ENCODE measurements around the gene STX4.

STX4 gene

GRCh38 chr16:30992276-30992780, 41.0 kb upstream of the STX4 start:
- no peak for TF ChIP-seq CTCF (IDR thresholded peaks at IDR 0.05; ENCODE audit: low read depth, low read length)
- no peak for DNase-seq
- Histone ChIP-seq H3K9me3 (ENCODE audit: severe bottlenecking) (no peaks in the 10 kb centered on the region), H3K27me3 (ENCODE audit: insufficient read depth, low read depth, severe bottlenecking) (no peaks in the 10 kb centered on the region), H3K36me3 (peaks cover 4% of the 10 kb centered on the region), H3K4me3 (ENCODE audit: low read depth, low read length) (no peak overlapping the region), H3K27ac (no peak overlapping the region)

- no peak for DNase-seq
- Histone ChIP-seq H3K27ac (no peak overlapping the region), H3K36me3 (no peaks in the 10 kb centered on the region; the same call in 1 of the 2 replicates), H3K27me3 (ENCODE audit: insufficient read depth, low read depth, severe bottlenecking) (no peaks in the 10 kb centered on the region), H3K9me3 (ENCODE audit: severe bottlenecking) (no peaks in the 10 kb centered on the region), H3K4me3 (ENCODE audit: low read depth, low read length) (no peak overlapping the region)
- no peak for TF ChIP-seq CTCF (IDR thresholded peaks at IDR 0.05; ENCODE audit: low read depth, low read length)
Observed at GRCh38 chr16:30992931-30993816, 40.2 kb upstream of the STX4 start.

GRCh38 chr16:30995927-30996323, 37.4 kb upstream of the STX4 start:
- peaks cover 4% of the 10 kb centered on the region for H3K36me3 ChIP-seq
- H3K27me3 ChIP-seq (ENCODE audit: insufficient read depth, low read depth, severe bottlenecking), result no peaks in the 10 kb centered on the region
- no peak for DNase-seq
- H3K9me3 ChIP-seq (ENCODE audit: severe bottlenecking), result no peaks in the 10 kb centered on the region
- H3K27ac ChIP-seq, result no peak overlapping the region
- H3K4me3 ChIP-seq (ENCODE audit: low read depth, low read length), result no peak overlapping the region
- no peak for TF ChIP-seq CTCF (IDR thresholded peaks at IDR 0.05; ENCODE audit: low read depth, low read length)

- no peak for TF ChIP-seq CTCF (IDR thresholded peaks at IDR 0.05; ENCODE audit: low read depth, low read length)
- Histone ChIP-seq H3K9me3 (ENCODE audit: severe bottlenecking) (no peaks in the 10 kb centered on the region), H3K27me3 (ENCODE audit: insufficient read depth, low read depth, severe bottlenecking) (no peaks in the 10 kb centered on the region), H3K27ac (no peak overlapping the region), H3K36me3 (peaks cover 4% of the 10 kb centered on the region), H3K4me3 (ENCODE audit: low read depth, low read length) (no peak overlapping the region)
- DNase-seq, result no peak
Observed at GRCh38 chr16:30996324-30996984, 36.9 kb upstream of the STX4 start.

GRCh38 chr16:30996985-30997724, 36.2 kb upstream of the STX4 start:
- TF ChIP-seq CTCF (IDR thresholded peaks at IDR 0.05; ENCODE audit: low read depth, low read length), result no peak
- DNase-seq, result no peak
- Histone ChIP-seq H3K9me3 (ENCODE audit: severe bottlenecking) (no peaks in the 10 kb centered on the region), H3K27ac (no peak overlapping the region), H3K36me3 (peaks cover 4% of the 10 kb centered on the region), H3K4me3 (ENCODE audit: low read depth, low read length) (no peak overlapping the region), H3K27me3 (ENCODE audit: insufficient read depth, low read depth, severe bottlenecking) (no peaks in the 10 kb centered on the region)
